Activated CD4-positive, alpha-beta T cell treated with anti-CD3 and anti-CD28 coated beads, Interleukin-2, amount 50 U/mL, for 16 hours (primary cell): ENCODE data around the gene MICOS13.
"Not testable (repeated sequence)": the region's sequence is repeated elsewhere in the genome, so short reads cannot be mapped to it uniquely, and the experiment has no call there.

ENCODE experiments used
- DNase-seq: peaks from one replicate; pipeline ENCODE4 v3.0.0-alpha.2; 2020

The MICOS13 gene

DNA sequence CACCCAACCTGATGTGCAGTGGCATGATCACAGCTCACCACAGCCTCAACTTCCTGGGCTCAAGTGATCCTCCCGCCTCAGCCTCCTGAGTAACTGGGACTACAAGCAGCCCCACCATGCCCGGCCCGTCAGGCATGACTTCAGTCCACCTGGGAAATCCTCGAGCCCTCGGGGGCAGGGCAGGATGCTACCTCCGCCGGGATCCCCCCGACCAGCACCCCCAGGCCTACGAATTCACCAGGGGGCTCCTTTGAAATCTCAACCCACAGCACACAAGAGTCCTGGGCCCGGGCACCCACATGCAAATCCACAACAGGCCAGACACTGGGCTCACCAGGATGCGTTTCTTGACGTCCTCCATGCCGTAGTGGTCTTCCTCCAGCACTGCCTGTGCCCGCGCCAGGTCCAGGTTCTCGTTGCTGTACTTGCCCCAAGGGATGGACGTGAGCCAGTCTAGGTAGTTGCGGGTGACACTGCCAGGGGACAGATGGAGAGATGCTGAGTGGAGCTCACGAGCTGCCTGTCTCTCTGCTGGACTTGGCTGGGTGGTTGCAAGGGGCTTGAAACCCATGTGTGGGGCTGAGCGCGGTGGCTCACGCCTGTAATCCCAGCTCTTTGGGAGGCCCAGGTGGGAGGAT is 20.3 kb upstream of the MICOS13 start:
- DNase-seq, result no peak

GRCh38 chr19:5698635-5699422 is 18.5 kb upstream of the MICOS13 start:
- no peak for DNase-seq

DNA sequence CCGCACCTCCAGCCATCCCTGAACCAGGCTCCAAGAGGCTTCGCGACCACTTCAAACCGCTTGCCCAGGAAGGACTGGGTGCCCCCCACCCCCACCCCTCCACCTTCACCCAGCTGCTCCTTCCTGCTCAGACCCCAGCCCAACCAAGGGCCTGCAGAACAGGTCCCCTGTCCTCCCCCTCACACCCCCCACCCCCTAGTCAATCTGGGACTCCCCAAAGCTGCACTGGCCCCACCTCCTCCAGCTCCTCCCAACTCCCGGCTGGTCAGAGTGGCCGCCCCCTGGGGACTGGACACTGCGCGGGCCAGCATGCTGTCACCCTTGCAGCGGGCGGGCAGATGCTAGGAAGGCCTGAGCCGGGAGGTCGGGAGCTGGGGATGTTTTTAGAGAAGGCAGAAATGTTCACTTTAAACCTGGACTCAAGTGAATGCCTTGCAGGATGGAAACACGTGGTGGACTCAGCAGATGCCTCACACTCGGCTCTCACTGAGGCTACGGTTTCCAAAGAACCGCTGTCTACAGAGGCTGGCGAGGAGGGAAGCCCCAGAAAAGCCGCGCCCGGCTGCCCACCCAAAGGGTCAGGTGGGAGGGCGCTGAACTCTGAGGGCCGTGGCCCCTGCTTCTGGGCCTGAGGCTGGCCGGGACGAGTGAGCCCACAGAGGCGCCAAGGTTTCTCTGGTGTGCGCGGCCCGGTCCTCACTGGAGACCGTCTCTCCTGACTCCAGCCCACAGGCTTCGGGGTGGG is 17.7 kb upstream of the MICOS13 start:
- no peak for DNase-seq

DNA sequence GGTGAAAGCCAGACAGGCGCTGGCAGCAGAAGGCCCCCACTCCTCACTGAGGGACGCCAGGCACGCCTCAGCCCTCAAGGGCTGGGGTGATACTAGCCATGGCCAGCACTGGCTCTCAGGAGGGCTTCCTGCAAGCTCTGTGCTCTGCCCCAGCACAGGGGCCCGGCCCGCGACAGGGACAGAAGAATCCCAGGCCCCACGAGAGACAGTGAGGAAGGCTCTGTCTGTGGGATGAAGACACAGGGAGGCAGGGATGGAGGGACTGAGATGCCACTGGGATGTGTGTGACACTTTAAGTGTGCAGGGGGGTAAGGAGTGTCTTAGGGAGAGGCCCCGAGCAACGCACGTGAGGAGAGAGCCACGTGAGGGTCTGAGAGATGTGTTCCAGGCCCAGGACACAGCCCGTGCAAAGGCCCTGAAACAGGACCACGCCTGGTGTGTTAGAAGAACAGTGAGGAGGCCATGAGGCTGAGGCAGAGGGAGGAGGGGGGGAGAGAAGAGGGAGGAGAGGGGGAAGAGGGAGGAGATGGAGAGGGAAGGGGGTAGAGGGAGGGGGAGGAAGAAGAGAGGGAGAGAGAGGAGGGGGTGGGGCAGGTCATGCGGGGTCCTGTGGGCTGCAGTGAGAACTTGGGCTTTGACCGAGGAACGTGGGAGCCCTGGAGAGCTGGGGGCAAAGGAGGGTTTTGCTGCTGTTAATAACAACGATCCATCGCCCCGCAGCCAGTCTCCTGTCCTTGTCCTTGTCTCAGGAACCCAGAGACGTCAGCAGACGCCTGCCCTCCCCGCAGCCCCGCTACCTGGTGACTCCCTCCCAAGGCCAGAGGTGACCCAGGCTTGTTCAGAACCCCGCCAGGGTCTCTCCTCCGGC is 16.9 kb upstream of the MICOS13 start:
- no peak for DNase-seq

- no peak for DNase-seq
Observed at GRCh38 chr19:5696196-5697021, 16.1 kb upstream of the MICOS13 start.

DNA sequence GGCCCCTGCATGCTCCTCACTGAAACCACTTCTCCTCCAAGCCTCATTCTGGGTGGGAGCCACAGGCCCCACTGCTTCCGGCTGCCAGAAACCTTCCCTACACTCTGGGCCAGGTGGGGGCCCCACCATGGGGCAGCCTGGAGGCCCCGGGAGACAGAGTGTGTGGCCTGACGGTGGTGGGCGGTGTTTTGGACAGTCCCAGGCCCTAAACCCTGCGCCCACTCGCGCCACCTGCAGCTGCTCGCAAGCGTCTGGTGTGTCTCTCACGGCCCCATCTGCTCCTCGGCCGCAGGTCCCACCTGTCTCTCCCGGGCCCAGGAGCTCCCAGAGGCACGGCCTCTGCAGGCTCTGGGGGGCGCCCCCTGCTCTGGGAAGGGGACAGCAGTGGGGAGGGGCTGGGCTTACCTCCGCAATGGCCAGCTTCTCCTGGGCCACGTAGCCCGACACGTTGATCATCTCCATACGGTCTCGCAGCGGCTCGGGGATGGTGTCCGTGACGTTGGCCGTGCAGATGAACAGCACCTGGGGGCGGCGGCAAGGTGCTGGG is 15.4 kb upstream of the MICOS13 start:
- DNase-seq, result no peak

GRCh38 chr19:5694956-5695648 is 14.8 kb upstream of the MICOS13 start:
- no peak for DNase-seq

DNA sequence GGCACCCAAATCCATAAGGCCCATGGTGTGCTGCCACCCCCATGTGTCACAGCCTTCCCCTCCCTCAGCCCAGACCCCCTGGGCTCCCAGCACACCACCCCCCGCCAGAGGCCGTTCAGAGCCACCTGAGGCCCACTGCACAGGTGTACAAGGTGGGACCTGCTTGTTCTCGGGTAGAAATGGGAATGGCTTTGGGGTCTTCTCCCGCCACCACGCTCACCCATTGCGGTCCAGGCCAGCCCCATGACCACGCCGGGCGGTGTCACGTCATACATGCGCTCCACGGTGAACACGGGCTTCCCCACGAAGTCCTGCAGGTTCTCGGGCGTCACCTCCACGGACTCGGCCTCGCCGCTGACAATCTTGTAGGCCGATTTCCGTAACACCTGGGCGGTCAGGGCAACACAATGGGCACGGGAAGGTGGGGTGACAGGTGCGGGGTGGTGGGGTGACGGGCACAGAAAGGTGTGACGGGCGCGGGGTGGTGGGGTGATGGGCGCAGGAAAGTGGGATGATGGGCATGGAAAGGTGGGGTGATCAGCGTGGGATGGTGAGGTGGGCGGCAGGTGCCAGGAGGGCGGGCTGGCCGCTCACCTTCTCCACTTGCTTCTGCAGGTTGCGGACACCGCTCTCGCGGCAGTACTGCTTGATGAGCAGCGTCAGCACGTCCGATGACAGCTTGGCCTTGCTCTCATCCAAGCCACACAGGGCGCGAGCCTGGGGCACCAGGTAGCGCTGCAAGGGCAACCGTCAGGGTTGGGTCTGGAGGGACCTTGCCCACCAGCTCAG is 14.0 kb upstream of the MICOS13 start:
- no peak for DNase-seq

GRCh38 chr19:5693195-5694166 is 13.2 kb upstream of the MICOS13 start:
- peak; percentile 17 for DNase-seq

DNA sequence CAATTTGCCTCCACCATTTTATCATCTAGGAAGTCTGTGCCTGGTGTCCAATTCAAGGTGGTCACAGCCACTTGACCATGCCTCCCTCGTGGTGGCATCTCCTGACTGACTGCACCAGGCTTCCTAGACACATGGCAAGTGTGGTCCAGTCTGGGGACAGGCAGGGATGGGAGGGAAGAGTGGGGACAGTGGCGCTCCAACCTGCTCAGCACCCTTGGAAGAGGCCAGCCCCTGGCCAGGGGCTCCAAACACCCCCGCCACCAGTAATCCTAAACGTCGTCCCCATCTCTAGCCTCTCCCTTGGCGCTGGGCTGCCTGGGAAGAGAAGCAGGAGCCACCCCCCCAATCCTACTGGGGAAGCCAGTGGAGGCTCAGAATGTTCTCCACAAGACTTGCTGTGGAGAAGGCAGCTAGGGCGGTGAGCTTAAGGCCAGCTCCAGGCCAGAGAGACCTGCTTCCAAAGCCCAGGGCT is 12.4 kb upstream of the MICOS13 start:
- no peak for DNase-seq

GRCh38 chr19:5691822-5692722 is 11.8 kb upstream of the MICOS13 start:
- peak; percentile 32 for DNase-seq

DNA sequence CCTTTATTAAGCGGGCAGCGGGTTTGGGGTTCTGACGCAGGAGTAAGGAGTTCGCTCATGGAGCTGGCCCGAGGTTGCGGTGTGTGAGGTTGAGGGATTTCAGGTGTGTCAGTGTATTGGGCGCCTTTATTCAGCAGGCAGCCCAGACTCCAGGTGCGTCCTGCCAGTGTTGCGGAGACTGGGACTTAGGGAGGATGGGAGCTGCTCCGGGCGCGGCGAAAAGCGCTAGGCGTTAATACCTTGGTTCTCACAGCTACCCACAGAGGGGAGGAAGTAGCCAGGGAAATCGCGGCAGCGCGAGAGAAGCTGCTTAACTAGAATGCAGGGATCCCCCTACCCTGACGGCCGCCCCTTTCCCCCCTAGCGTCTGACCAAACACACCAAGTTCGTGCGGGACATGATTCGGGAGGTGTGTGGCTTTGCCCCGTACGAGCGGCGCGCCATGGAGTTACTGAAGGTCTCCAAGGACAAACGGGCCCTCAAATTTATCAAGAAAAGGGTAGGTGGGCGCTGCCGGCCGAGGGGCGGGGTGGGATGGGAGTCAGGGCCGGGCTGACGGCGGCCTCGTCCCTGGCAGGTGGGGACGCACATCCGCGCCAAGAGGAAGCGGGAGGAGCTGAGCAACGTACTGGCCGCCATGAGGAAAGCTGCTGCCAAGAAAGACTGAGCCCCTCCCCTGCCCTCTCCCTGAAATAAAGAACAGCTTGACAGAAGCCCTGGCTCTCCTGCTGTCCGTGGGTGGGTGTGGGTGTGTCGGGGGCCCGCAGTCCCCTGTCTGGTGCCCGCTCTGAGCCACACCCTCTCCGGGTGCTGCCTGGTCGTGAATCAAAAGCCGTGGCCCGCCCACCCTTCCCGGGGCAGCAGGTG is 10.9 kb upstream of the MICOS13 start:
- DNase-seq, result peak; percentile 57

- peak; percentile 99 for DNase-seq
Observed at GRCh38 chr19:5690125-5690954, 10.0 kb upstream of the MICOS13 start, which contains the start of gene RPL36. Gene RPL36 (plus strand): TSS chr19:5690295. CDS start chr19:5690508, 213 bp downstream.

- DNase-seq, result not testable (repeated sequence)
Observed at GRCh38 chr19:5688262-5688881, 8.1 kb upstream of the MICOS13 start.
